ENCODE results near the gene RBSN.

DNA sequence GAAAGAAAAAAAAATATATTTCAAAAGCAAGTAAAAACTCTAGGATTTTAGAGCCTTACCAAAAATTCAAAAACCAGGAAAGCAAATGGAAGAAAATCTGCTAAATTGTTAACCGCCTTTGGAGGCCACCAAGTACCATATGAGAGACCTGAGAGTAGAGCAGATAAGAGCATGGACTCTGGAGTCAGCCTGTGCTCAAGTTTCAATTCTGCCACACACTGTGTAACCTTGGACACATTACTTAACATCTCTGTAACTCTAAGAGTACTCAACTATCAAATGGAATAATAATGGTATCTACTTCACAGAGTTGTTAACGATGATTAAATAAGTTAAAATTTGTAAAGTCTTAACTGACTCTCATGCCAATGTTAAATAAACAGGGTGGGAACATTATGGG lies 12.7 kb downstream of the RBSN start:
- TF ChIP-seq, protein P1, sequence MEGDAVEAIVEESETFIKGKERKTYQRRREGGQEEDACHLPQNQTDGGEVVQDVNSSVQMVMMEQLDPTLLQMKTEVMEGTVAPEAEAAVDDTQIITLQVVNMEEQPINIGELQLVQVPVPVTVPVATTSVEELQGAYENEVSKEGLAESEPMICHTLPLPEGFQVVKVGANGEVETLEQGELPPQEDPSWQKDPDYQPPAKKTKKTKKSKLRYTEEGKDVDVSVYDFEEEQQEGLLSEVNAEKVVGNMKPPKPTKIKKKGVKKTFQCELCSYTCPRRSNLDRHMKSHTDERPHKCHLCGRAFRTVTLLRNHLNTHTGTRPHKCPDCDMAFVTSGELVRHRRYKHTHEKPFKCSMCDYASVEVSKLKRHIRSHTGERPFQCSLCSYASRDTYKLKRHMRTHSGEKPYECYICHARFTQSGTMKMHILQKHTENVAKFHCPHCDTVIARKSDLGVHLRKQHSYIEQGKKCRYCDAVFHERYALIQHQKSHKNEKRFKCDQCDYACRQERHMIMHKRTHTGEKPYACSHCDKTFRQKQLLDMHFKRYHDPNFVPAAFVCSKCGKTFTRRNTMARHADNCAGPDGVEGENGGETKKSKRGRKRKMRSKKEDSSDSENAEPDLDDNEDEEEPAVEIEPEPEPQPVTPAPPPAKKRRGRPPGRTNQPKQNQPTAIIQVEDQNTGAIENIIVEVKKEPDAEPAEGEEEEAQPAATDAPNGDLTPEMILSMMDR (conservative IDR thresholded peaks at IDR 0.05; ENCODE audit: low read depth in 2 of 2): no peak
- TF ChIP-seq, protein P2, sequence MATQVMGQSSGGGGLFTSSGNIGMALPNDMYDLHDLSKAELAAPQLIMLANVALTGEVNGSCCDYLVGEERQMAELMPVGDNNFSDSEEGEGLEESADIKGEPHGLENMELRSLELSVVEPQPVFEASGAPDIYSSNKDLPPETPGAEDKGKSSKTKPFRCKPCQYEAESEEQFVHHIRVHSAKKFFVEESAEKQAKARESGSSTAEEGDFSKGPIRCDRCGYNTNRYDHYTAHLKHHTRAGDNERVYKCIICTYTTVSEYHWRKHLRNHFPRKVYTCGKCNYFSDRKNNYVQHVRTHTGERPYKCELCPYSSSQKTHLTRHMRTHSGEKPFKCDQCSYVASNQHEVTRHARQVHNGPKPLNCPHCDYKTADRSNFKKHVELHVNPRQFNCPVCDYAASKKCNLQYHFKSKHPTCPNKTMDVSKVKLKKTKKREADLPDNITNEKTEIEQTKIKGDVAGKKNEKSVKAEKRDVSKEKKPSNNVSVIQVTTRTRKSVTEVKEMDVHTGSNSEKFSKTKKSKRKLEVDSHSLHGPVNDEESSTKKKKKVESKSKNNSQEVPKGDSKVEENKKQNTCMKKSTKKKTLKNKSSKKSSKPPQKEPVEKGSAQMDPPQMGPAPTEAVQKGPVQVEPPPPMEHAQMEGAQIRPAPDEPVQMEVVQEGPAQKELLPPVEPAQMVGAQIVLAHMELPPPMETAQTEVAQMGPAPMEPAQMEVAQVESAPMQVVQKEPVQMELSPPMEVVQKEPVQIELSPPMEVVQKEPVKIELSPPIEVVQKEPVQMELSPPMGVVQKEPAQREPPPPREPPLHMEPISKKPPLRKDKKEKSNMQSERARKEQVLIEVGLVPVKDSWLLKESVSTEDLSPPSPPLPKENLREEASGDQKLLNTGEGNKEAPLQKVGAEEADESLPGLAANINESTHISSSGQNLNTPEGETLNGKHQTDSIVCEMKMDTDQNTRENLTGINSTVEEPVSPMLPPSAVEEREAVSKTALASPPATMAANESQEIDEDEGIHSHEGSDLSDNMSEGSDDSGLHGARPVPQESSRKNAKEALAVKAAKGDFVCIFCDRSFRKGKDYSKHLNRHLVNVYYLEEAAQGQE (IDR thresholded peaks at IDR 0.05; ENCODE audit: unreplicated experiment): no peak
- no peak for TF ChIP-seq POLR2AphosphoS5 (IDR thresholded peaks at IDR 0.05; ENCODE audit: low read depth)
- TF ChIP-seq EZH2 (IDR thresholded peaks at IDR 0.05; ENCODE audit: low read depth, unreplicated experiment): no peak
- TF ChIP-seq EZH2phosphoT487 (IDR thresholded peaks at IDR 0.05; ENCODE audit: unreplicated experiment): no peak
- TF ChIP-seq ZNF331 (CRISPR knock-in tag; IDR thresholded peaks at IDR 0.05; ENCODE audit: low read depth): no peak

All from GM23338 (cell line).